Esophagus squamous epithelium (tissue), 4 donors: Measurements from ENCODE around the gene PNPLA8.

ENCODE experiments used
- POLR2A ChIP-seq, 4 donors: fragments of 450-650 bp; IDR thresholded peaks; one replicate each; pipeline ENCODE4 v1.6.1; 2017; ENCODE audit warnings: antibody characterized with exemption in 4 of 4, mild to moderate bottlenecking in 4 of 4, moderate library complexity in 3 of 4
- TF ChIP-seq, protein P1 (sequence below), 6 experiments: fragments of 450-650 bp in 4 of 6; fragments of 200-600 bp in 2 of 6; sonication (generic) in 2 of 6; IDR thresholded peaks; one replicate each; pipeline ENCODE4 v1.5.1; 2016 to 2019; ENCODE audit warnings: antibody characterized with exemption in 6 of 6, mild to moderate bottlenecking in 4 of 6, moderate library complexity in 4 of 6

GRCh38 chr7:108479118-108479517 is 46.8 kb downstream of the PNPLA8 start:
- TF ChIP-seq, protein P1, sequence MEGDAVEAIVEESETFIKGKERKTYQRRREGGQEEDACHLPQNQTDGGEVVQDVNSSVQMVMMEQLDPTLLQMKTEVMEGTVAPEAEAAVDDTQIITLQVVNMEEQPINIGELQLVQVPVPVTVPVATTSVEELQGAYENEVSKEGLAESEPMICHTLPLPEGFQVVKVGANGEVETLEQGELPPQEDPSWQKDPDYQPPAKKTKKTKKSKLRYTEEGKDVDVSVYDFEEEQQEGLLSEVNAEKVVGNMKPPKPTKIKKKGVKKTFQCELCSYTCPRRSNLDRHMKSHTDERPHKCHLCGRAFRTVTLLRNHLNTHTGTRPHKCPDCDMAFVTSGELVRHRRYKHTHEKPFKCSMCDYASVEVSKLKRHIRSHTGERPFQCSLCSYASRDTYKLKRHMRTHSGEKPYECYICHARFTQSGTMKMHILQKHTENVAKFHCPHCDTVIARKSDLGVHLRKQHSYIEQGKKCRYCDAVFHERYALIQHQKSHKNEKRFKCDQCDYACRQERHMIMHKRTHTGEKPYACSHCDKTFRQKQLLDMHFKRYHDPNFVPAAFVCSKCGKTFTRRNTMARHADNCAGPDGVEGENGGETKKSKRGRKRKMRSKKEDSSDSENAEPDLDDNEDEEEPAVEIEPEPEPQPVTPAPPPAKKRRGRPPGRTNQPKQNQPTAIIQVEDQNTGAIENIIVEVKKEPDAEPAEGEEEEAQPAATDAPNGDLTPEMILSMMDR (IDR thresholded peaks at IDR 0.05): no peak
- no peak for TF ChIP-seq POLR2A (IDR thresholded peaks at IDR 0.05)
